HG03442 (cell line): ENCODE results near the gene WFDC10A.
"Not testable (repeated sequence)": the region's sequence is repeated elsewhere in the genome, so short reads cannot be mapped to it uniquely, and the experiment has no call there.

Experiments used
- ATAC-seq: cut with Tn5 transposase; IDR thresholded peaks from one replicate; pipeline ENCODE4 v1.9.1; 2021; ENCODE audit warnings: mild to moderate bottlenecking, moderate library complexity; ENCODE audit not compliant: unreplicated experiment

Gene WFDC10A

DNA sequence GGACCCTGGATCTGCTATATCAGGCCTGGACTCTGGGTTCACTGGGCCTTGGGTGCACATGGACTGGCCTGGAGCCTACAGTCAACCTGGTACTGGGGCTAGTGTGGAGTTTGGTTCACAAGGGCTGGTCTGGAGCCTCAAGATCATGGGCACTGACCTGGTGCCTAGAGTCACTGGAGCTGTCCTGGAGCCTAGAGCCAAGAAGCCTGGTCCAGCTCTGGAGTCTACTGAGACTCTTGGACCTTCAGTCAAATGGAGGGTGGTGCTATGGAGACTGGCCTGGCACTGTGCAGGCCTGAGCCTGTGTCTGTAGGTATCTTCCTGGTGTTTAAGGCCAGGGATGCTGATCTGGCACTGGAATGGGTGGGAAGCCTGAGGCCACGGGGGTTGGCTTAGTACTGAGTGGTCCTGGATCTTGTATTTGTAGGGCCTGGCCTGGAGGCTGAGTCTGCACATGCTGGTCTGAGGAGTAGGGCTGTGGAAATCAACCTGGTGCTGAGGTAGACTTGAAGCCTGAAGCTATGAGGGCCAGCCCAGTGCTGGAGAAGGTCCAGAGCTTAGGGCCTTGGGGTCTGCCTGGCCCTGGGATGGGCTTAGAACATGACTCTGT is 18.0 kb downstream of the WFDC10A start:
- no peak for ATAC-seq

DNA sequence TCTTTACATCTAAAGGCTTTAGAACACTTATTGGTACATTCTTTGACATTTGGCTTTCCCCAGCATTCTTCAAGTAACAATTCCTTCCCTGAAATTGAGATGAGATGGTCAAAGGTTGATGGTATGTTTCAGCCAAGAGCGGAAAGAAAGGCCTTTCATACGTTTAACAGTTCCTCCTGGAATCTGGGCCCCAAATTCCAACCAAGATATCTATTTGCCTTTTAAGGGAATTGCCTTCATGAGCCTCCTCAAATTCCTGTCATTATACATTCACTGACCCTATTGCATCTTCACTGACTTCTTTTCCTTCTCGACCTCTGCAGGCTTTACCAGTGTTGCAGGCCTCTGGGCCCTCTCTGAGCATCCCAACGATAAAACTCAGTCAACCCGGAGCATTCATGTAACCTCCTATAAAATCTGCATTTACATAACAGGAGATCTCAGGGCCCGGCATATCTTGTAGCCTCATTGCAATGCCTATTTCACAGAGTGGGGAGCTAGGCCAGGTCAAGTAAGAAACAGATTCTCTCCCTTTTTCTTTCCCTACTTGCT is 19.8 kb downstream of the WFDC10A start:
- ATAC-seq: no peak

DNA sequence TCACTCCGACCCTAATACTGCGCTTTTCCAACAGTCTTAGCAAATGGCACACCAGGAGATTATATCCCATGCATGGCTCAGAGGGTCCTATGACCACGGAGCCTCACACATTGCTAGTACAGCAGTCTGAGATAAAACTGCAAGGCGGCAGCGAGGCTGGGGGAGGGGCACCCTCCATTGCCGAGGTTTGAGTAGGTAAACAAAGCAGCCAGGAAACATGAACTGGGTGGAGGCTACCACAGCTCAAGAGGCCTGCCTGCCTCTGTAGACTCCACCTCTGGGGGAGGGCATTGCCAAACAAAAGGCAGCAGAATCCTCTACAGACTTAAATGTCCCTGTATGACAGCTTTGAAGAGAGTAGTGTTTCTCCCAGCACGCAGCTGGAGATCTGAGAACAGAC is 22.2 kb downstream of the WFDC10A start:
- not testable (repeated sequence) for ATAC-seq

DNA sequence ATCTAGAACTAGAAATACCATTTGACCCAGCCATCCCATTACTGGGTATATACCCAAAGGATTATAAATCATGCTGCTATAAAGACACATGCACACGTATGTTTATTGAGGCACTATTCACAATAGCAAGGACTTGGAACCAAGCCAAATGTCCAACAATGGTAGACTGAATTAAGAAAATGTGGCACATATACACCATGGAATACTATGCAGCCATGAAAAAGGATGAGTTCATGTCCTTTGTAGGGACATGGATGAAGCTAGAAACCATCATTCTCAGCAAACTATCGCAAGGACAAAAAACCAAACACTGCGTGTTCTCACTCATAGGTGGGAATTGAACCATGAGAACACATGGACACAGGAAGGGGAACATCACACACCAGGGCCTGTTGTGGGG is 27.5 kb downstream of the WFDC10A start:
- ATAC-seq: not testable (repeated sequence)

DNA sequence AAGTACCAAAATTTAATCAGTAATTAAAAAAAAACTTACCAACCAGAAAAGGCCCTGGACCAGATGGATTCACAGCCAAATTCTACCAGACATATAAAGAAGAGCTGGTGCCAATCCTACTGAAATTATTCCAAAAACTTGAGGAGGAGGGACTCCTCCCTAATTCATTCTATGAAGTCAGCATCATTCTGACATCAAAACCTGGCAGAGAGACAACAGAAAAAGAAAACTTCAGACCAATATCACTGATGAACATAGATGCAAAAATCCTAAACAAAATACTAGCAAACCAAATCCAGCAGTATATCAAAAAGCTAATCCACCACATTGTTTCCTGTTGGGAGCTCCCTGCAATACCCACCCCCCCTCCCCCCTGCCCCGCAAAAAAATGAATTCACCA is 40.6 kb downstream of the WFDC10A start, which contains the start of gene WFDC11:
TSS of gene WFDC11 (minus strand) at position 101 of the 400 bp plus-strand sequence. CDS start 19,639 bp downstream, outside the sequence.
- ATAC-seq: no peak

DNA sequence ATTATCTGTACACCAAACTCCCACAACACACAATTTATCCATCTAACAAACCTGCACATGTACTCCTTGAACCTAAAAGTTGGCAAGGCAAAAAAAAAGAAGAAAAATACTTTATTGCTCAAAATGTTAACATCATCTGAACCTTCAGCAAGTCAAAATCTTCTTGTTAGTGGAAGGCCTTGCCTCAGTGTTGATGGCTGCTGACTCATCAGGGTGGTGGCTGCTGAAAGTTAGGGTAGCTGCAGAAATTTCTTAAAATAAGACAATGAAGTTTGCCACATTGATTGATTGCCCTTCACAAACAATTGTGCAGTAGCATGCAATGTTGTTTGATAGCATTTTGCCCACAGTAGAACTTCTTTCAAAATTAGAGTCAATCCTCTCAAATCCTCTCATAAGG is 43.2 kb downstream of the WFDC10A start:
- ATAC-seq: no peak

DNA sequence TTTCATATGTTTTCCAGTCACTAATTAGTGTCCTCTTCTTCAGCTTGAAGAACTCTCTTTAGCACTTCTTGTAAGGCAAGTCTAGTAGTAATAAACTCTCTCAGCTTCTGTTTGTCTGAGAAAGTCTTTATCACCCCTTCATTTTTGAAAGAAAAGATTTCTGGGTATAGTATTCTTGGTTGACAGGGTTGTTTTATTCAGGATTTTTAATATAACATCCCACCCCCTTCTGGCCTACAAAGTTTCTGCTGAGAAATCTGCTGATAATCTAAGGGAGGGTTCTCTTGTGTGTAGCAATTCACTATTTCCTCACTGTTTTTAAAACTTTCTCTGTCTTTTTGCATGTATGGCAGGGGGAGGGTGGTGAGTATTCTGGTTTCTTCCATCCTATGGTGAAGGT is 50.1 kb downstream of the WFDC10A start:
- ATAC-seq: no peak
